Right renal cortex interstitium (tissue), 3 donors: ENCODE data around the gene FAM120AOS. TPM values are rescaled to one million over a fixed set of nuclear protein-coding genes. Genes with fewer than 3 reads are reported as not detected.

Experiments used
- DNase-seq, 3 donors: peaks; one replicate each; pipeline ENCODE4 v3.0.0-alpha.2; 2013; ENCODE audit warnings: low read depth in 3 of 3, low spot score in 2 of 3
- polyA plus RNA-seq, 3 donors: library from polyadenylated mRNA; unstranded; fragments of 120-200 nt; gene quantifications; one replicate each; pipeline ENCODE4 v1.2.1, GENCODE V29; 2013; ENCODE audit not compliant: insufficient read length in 3 of 3

The FAM120AOS gene
- polyA plus RNA-seq, 3 donors, result 64.5 to 69.4 (median 65.2) TPM

DNA sequence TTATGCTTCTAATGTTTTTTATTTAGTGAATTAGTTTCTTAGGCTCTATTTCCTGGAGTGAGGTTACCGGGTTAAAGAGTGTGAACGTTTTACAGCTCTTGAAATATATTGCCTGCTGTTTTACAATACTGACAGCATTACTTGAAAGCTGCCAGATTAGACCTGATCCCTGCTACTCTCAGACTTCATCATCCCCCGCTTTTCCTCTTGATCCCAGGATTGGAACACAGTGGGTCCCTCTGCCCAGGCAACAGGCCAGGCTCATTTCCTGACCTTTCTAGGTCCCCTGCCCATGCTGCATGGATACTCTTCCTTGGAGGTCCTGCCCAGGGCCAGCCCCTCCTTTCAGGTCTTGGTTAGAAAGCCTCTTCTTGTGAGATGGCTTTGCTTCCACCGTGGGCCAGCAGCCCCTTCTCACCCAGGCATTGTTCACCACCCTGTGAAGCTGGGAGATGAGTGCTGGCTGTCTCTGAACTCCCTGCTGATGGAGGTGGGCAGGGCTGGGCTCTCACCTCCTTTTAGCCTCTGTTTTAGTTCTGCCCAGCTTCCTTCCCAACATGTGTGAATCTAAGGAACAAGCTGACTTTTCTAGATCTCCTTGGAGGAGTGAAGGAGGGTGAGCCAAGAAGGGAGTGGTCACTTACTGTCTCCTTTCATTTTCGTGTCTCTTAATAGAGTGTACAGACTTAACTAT is 15.5 kb upstream of the FAM120AOS start:
- DNase-seq, result peak in 1 of 3 donors; percentile 65

DNA sequence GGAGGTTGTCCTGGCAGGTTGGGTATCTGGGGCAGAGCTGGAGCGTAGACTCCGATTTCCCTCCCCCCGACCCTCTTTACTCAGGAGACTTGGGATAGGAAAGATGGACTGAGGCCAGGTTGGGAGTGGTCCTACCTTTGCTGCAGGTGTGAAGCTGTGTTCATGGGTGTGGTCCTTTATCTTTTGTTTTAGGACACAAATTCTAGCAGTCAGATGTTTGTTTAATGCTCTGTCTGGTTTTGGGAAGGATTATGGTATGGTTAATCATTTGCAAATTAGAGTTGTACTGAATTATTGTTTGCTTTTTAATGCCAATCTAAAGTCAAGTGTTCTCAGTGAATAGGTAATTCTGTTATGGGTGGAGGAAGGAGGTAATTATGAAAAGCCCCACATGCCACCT is 14.1 kb upstream of the FAM120AOS start:
- DNase-seq, result no peak

DNA sequence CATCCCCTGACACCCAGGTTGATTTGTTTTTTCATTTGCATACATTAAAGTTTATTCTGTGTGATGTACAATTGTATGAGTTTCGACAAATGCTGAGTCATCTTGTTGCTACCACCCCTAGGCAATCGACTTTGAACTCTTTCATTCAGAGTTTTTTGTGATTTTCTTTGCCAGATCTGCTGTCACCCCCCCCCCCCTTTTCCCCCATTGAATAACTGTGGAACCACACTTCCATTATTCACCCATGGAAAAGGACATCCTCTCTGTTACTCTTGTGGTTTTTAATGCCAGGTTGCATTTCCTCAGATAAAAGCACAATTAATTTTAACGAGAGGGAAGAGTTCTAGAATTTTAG is 13.7 kb upstream of the FAM120AOS start:
- no peak for DNase-seq

DNA sequence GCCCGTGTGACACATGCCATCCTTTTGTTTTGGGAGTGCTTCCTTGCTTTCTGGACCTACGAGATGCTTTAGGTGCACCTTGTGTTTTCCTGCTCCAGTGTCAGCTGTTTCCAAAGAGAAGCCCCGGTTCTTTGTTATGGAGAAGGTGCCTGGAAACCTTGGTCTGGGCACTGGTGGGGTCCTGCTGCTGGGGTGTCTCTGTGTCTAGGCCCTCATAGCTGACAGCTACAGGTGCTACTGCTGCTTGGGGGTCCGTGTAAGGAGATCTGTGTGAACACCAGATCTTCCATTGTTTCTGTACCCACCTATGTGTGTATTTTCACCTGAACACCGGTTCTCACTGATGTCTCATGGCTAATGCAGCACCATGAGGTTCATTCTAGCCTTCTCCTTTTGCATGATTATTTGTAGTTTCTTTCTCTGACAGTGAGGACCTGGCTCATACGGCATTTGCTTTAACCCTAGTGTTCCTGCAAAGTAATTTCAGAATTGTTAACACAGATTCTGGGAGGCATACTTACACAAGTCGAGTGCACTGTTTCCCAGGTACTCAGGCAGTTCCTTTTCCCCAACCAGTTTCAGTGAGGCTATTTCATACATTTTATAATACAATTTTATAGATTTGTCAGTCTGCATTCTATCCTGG is 13.2 kb upstream of the FAM120AOS start:
- DNase-seq, result no peak

DNA sequence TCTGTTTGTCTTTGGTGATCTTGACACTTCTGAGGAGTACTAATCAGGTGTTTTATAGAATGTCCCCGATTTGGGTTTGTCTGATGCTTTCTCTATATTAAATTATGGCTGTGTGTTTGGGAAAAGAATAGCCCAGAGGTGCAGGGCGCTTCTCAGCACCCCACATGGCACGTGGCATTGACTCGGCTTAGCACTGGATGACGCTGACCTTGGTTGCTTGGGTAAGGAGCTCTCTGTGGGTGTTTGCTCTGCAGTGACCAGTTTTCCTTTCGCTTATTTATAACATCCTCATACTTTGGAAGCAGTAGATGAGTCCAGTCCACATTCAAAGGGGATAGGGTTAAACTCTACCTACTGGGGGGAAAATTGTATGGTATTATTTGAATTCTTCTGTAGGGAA is 12.5 kb upstream of the FAM120AOS start:
- no peak for DNase-seq

DNA sequence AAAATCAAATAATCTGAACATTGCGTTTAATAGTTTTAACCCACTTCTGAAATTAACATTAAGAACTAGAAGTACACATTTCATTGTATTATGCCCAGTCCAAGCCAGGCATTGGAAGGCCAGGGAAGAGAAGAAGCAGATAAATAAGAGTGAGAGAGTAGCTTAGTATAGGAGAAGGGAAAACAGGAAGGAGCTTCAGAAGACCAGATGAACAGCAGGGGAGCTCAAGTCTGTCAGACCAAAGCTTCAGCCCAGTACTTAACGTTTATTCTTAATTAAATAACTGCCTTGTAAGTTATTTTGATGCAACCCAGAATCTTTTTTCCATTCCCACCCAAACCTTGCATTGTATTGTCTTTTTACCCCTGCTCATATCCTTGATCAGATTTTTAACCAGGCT is 11.5 kb upstream of the FAM120AOS start:
- DNase-seq, result no peak

DNA sequence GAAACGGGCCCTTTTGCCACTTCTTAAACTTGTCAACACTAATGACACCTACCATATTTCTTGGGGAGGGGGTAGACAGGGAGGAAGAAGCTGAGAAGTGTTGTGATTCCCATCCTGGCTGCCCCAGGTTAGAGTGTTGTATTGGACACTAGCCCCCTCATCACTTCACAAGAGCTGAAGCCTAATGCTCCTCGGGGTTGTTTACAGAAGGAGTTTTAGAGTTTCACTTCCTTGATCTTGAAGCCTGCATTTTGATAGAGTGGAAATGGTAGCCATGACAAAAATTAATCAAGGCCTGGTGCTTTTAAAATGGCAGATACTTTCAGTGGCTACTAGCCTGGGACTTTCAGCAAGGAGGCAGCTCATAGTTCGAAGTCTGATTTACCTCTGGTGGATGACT is 11.0 kb upstream of the FAM120AOS start:
- no peak for DNase-seq

DNA sequence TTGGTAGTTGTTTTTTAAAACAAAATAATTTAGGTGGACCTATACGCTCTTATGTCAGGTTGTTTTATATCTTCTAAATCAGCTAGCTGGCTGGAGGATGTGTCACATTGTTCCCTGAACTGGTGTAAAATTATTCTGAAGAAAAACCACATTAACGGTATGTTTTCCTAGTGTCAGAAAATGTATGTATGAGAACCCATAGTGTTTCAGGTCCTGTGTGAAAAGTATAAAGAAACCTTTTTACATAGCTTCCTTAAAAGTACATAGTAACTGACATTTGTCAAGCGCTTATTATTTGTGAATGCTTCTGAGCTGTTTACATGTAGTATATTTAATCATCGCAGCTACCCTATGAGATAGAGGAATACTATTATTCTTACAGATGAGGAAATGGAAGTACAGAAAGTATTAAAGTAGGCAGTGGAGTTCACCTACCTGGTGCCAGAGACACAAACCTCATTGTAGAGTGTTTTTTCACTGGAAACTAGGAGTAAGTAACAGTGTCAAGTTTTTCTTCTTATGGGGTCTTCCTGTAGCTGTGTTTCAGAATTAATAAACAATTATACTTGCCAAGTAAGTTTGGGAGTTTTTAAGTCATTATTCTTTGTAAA is 10.4 kb upstream of the FAM120AOS start:
- DNase-seq, result no peak

DNA sequence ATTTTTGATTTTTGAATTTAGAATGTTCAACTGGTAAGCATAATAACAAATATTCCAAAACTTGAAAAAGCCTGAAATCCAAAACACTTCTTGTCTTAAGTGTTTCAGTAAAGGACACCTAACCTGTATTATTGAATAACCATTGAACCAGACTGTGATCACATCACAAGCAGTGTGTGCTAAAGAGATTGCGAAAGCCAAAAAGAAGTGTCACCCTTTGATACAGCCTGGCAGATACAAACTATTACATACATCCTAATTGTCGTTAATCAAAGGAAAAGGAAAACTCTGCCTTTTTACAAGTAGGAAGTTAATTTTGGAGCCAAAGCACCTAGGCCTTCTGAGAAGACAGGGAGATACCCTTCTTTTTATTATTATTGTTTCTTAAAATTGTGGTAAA is 8.4 kb upstream of the FAM120AOS start:
- DNase-seq, result no peak

DNA sequence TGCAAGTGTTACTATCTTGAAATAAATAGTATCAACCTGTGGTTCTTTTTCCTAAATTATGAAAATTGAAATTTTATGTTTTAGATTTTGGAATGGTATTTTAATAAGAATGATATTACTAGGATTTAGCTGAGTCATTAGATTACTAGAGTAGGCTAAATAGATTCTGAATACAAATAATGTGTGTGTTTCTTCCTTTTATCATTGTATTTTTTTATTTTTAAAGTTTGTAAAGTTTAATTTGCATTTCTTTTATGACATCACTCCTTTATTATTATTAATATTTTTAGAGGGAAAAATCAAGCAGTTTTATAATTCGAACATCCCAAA is 8.0 kb upstream of the FAM120AOS start:
- no peak for DNase-seq

DNA sequence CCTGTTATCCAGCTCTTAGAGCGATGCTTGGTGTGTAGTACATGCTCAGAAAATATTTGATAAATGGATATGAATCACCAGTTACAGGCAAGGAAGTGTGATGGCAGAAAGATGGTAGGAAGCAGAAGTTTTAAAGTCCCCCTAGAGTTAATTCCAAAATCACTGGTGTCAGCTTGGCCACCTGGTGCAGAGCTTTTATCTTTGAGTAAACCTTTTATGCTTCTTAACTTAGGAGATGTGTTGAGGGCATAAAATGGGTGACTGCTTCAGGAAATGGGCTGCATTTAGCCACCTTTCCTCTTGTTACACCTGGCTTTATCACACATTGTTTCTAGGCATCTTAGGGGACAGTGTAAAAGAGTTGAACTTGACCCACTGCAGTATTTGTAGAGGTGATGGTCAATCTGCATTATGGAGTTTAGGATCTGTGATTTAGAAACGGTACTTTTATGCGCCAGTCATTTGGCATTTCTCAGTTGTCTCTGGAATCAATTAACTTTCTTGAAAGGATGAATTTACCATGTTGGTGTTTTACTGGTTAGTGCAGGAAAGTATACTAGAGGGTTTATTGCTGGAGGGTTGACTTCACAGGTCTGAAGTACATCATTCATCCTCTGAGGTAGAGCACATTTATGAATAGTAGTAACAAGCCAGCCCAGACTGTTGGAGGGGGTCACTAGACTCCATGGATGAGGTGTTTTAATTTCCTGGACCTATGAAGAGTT is 7.5 kb upstream of the FAM120AOS start:
- DNase-seq, result no peak

DNA sequence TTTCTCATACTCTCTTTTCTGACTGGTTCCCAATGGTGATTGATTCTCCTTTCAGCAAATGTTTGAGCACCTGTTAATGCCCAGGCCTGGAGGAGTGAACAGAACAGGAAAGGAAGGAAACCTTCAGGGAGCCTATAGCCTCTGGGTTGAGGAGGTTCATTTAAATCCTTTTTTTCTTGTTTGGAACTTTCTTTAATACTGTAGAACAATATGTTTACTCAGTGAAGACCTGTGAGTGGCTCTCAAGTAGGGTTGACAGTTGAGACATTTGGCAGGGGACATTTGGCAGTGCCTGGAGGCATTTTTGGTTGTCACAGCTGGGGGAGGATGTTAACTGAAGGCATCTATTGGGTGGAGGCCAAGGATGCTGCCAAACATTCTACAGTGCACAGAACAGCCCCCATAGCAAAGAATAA is 6.1 kb upstream of the FAM120AOS start:
- no peak for DNase-seq

DNA sequence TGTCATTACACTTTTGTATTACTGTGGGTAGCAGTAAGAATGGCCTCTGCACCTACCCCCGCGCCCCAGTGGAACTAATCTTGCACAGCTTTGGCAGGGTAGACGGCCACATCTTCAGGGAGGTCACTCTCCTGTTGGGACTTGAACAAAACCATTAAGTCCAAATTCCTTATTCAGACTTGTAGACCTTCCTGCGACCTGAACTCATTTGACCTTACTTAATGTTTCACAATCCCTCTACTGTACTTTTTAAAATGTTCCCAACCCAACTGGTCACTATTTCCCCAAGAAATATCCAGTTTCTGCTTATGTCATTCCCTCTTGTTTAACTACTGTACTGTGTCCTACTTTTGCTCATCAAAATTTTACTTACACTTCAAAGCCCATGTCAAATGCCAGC is 5.3 kb upstream of the FAM120AOS start:
- no peak for DNase-seq

DNA sequence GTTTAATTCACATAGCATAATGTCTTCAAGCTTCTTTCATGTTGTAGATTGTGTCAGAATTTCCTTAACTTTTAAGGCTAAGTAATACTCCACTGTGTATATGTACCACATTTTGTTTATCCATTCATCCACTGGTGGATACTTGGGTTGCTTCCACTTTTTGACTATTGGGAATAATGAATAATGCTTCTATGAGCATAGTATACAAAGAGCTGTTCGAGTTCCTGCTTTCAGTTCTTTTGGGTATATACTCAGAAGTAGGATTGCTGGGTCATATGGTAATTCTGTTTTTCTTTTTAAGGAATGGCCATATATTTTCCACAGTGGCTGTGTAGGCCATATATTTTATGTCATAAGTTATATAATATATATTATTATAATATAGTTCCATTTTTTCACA is 3.6 kb upstream of the FAM120AOS start:
- DNase-seq, result no peak

DNA sequence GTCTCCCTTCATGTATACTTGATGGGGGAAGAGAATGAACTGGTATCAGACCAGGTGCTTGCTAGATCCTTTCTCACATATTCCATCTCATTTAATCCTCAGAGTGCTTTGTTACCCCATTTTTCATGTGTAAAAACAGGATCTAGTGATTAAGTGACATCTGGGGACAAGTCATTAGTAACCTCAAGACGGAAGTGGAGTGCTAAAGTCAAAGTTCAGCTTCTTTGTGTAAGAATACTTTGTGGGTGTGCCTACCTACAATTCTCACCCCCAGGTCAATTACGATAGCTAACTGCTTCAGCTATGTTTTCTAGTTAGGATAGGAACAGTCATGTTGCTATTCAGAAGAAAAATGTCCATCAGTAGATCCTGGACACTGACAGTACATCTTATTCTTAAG is 3.1 kb upstream of the FAM120AOS start:
- no peak for DNase-seq

DNA sequence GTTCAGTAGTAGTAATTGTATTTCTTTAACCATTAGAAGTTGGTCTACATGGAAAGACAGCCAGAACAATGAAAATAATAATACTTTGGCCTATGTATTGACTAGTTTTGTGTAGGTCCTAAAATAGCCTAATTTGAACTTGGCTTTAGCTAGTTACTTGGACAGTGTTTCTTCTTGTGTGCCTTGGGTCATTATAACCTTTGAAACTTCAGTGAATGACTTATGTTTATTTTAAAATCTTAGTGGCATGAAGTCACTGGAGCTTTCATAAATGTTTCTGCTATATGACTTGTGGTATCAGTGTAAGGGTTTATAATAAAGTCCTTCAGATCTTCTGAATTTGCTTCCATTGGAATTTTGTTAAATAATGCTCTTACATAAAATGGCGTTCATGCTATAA is 2.6 kb upstream of the FAM120AOS start:
- no peak for DNase-seq

DNA sequence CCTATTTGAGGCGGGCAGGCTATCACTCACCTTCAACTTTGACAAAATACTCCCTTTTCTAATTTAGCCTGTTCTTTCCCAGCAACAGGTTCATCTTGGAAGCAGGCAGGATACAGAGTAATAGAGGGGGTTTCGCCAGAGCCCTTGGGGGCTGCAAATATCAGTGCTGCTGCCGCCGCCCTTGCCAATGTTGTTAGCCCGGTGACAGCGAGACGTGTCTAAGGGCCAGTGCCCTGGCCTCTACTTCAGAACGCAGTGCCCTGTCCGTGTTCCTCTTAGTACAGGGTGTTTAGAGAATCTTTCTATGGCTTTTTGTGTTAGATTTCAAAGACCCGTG is 703 bp downstream of the FAM120AOS start:
- DNase-seq, result no peak

DNA sequence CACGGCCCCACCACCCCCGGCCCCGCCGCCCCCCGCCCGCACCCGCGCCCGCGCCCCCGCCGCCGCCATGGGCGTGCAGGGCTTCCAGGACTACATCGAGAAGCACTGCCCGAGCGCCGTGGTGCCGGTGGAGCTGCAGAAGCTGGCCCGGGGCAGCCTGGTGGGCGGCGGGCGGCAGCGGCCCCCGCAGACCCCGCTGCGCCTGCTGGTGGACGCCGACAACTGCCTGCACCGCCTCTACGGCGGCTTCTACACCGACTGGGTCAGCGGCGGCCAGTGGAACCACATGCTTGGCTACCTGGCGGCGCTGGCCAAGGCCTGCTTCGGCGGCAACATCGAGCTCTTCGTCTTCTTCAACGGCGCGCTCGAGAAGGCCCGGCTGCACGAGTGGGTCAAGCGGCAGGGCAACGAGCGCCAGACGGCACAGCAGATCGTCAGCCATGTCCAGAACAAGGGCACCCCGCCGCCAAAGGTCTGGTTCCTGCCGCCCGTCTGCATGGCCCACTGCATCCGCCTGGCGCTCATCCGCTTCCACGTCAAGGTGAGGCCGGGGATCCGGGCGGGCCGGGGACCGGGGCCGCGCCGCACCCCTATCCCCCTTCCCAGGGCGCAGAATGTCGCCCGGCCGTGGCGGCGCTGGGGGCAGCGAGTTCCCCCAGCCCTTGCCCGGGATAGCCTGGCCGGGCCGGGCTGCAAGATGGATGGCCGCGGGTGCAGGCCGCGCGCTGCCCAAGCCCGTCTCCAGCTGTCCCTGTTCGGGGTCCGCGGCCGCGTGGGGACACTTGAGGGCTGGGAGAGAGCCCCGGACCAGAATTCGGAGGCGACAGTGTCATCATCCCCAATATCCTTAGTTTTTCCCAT is 1.3 kb downstream of the FAM120AOS start:
- DNase-seq, result no peak

DNA sequence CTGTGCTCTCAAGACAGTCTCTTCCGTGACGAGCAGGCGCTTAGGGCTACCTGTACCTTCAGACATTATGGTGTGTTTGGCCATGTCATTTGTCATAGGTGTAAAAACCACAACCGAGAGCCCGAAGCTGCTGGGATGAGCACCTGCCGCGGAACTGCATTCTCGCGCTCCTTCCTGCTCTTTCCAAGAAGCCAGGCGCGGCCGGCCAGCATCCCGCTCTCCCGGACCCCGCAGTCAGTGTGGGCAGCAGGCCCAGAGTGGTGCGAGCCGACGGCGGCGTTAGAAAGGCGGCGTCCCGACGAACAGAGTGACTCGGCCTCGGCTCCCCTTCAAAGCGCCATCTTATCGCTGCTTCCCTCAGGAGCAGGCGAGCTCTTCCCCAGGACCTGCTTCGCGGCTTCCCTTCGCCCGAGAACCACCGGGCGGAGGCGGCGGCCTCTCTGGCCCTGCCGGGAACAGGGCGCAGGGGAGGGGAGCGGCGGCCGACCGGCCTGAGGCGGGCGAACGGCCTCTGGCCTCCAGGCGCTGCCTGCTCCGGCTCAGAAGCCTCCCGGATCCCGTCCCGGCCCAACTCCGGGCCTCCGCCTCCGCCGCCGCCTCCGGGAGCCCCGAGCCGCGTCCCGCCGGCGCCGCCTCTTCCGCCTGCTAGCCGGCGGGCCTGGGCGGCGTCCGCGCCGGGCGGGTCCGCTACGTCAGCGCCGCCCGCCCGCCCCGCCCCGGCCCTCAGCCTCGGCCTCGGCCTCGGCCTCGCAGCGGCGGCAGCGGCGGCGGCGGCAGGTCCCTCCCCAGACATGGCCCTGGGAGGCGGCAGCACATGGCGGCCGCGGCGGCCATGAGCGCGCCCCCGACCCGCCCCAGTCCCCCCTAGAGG is 2.2 kb downstream of the FAM120AOS start, which contains the start of gene FAM120A:
FAM120A (plus strand) TSS at position 741 of the 871 bp plus-strand sequence. CDS start 231 bp downstream, outside the sequence.
- peak in 2 of 3 donors; percentile 31 to 65 for DNase-seq

DNA sequence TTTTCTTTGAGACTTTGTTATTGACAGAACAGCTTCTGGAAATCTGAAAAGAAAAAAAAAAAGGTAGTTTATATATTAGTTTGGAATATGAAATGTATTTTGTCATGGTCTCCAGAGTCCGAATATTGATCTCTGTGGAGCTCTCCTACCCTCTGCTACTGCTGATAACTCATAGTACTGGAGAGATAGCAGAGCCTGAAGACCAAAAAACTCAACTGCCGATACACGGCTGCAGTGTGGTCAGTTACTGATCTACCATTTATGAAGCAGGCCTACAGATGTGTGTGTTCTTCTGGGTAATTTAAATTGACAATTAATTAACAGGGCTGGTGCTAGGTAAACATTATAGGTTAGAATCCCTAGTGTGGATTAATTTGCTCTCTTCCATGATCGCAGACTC is 5.7 kb downstream of the FAM120AOS start:
- no peak for DNase-seq
